ENCODE data around the gene RTN4.

GRCh38 chr2:55033076-55033742 lies 17.0 kb downstream of the RTN4 start:
- no peak for TF ChIP-seq CTCF (IDR thresholded peaks at IDR 0.05)
- no peak for TF ChIP-seq POLR2A (IDR thresholded peaks at IDR 0.05)

Measured in body of pancreas (tissue), 4 donors.